Mammary epithelial cell (primary cell): ENCODE results near the gene VPS8.

Experiments
- CTCF ChIP-seq, 2 donors: IDR thresholded peaks in 1 of 2; conservative IDR thresholded peaks in 1 of 2; 2 replicates each; pipeline ENCODE4 v1.5.1; 2011 to 2012; ENCODE audit warnings: inconsistent platforms in 2 of 2, low read length in 2 of 2, mild to moderate bottlenecking in 2 of 2, control low read depth in 1 of 2, low read depth in 1 of 2; ENCODE audit not compliant: insufficient read depth in 1 of 2; ENCODE audit errors: extremely low read depth in 1 of 2
- EZH2 ChIP-seq: IDR thresholded peaks from 2 replicates; pipeline ENCODE4 v1.6.1; 2012; ENCODE audit warnings: low read length, inconsistent platforms, borderline replicate concordance

GRCh38 chr3:184845819-184846218 is 33.9 kb downstream of the VPS8 start:
- no peak for TF ChIP-seq CTCF (conservative IDR thresholded peaks at IDR 0.05 in 1 of 2, IDR thresholded peaks at IDR 0.05 in 1 of 2; ENCODE audit: extremely low read depth in 1 of 2, insufficient read depth in 1 of 2, low read depth in 1 of 2, low read length in 2 of 2)
- no peak for TF ChIP-seq EZH2
